H1 (cell line): Measurements from ENCODE around the gene ATP9B. TPM values are rescaled to one million over a fixed set of nuclear protein-coding genes. Genes with fewer than 3 reads are reported as not detected.

Experiments used
- CTCF ChIA-PET: fragments of 300-600 bp; sonication (Branson Sonifier 250); formaldehyde crosslinking; loops from one replicate; lab custom pipeline; 2021; ENCODE audit not compliant: partially characterized antibody; lab: Charles Lee
- POLR2A ChIA-PET: fragments of 300-600 bp; sonication (Branson Sonifier 250); formaldehyde crosslinking; loops from one replicate; lab custom pipeline; 2021; ENCODE audit warnings: inconsistent platforms; ENCODE audit not compliant: partially characterized antibody; lab: Charles Lee
- DNase-seq, 2 experiments: peaks; one replicate each; pipeline versions ENCODE4 v3.0.0 to v3.0.0-alpha.2; 2010 to 2022; ENCODE audit warnings: low spot score in 2 of 2, low read depth in 1 of 2, mixed read lengths in 1 of 2
- FAIRE-seq: peaks from 2 replicates; lab custom pipeline; 2011; peaks lifted over from hg19 to GRCh38; lab: Jason Lieb, UNC
- H2AFZ ChIP-seq: 2 replicates; pipeline ENCODE4 v1.8.1; 2012; ENCODE audit warnings: low read length, inconsistent platforms
- H2AK5ac ChIP-seq: 2 replicates; pipeline ENCODE4 v1.6.1; 2013; ENCODE audit warnings: low read depth, low read length
- H2BK120ac ChIP-seq: replicated peaks from 2 replicates; pipeline ENCODE3; 2013; ENCODE audit warnings: low read depth, low read length, inconsistent platforms
- H2BK12ac ChIP-seq: 2 replicates; pipeline ENCODE4 v1.6.1; 2013; ENCODE audit warnings: low read depth, low read length
- H2BK15ac ChIP-seq: 2 replicates; pipeline ENCODE4 v1.6.1; 2013; ENCODE audit warnings: low read length
- H2BK20ac ChIP-seq: 2 replicates; pipeline ENCODE4 v1.6.1; 2013; ENCODE audit warnings: low read length
- H2BK5ac ChIP-seq: 2 replicates; pipeline ENCODE4 v1.6.1; 2013; ENCODE audit warnings: low read depth, low read length
- H3K14ac ChIP-seq: 2 replicates; pipeline ENCODE4 v1.6.1; 2013; ENCODE audit warnings: inconsistent platforms; ENCODE audit not compliant: insufficient read length
- H3K18ac ChIP-seq: 2 replicates; pipeline ENCODE4 v1.6.1; 2013; ENCODE audit warnings: low read length; ENCODE audit errors: extremely low read depth
- H3K23ac ChIP-seq: 2 replicates; pipeline ENCODE4 v1.6.1; 2013; ENCODE audit warnings: inconsistent platforms; ENCODE audit not compliant: insufficient read length
- H3K23me2 ChIP-seq: 2 replicates; pipeline ENCODE4 v1.6.1; 2013; ENCODE audit warnings: low read depth, low read length
- H3K27ac ChIP-seq: 2 replicates; pipeline ENCODE4 v1.6.1; 2011; ENCODE audit warnings: low read depth, low read length, inconsistent platforms
- H3K27me3 ChIP-seq, 4 experiments: replicated peaks in 1 of 4; 1 replicate in 1 of 4; 2 replicates in 3 of 4; pipeline versions ENCODE4 v1.6.1 to v1.8.1; 2011 to 2013; ENCODE audit warnings: low read length in 3 of 4, mild to moderate bottlenecking in 3 of 4, inconsistent platforms in 2 of 4, mixed read lengths in 2 of 4, moderate library complexity in 1 of 4; ENCODE audit not compliant: control insufficient read depth in 3 of 4, insufficient read depth in 3 of 4; ENCODE audit errors: extremely low read depth in 1 of 4
- H3K36me3 ChIP-seq, 4 experiments: 2 replicates each; pipeline versions ENCODE4 v1.6.1 to v1.8.1; 2011 to 2013; ENCODE audit warnings: mild to moderate bottlenecking in 4 of 4, low read length in 3 of 4, moderate library complexity in 2 of 4, control low read depth in 1 of 4, inconsistent platforms in 1 of 4; ENCODE audit not compliant: insufficient read depth in 4 of 4, control insufficient read depth in 2 of 4
- H3K4ac ChIP-seq: replicated peaks from 2 replicates; pipeline ENCODE3; 2013; ENCODE audit warnings: low read length, low read depth, mixed read lengths, inconsistent platforms; ENCODE audit not compliant: insufficient read length
- H3K4me1 ChIP-seq, 4 experiments: replicated peaks in 1 of 4; 1 replicate in 1 of 4; 2 replicates in 3 of 4; pipeline versions ENCODE4 v1.6.1 to v1.8.1; 2011 to 2013; ENCODE audit warnings: low read length in 3 of 4, inconsistent platforms in 2 of 4, mixed read lengths in 1 of 4; ENCODE audit not compliant: insufficient read depth in 4 of 4, control insufficient read depth in 3 of 4
- H3K4me2 ChIP-seq, 2 experiments: 2 replicates each; pipeline versions ENCODE4 v1.6.1 to v1.8.1; 2011 to 2013; ENCODE audit warnings: low read depth in 2 of 2, low read length in 2 of 2, control low read depth in 1 of 2, inconsistent platforms in 1 of 2, mild to moderate bottlenecking in 1 of 2; ENCODE audit not compliant: insufficient read depth in 1 of 2
- H3K4me3 ChIP-seq, 4 experiments: fragments of 200-600, 300-600 bp in 1 of 4; sonication (generic), shearing (Covaris generic), sonication (Bioruptor Twin) in 1 of 4; 2 replicates each; pipeline versions ENCODE4 v1.5.1 to v1.8.1; 2011 to 2016; ENCODE audit warnings: low read length in 4 of 4, low read depth in 3 of 4, control low read depth in 2 of 4, inconsistent platforms in 2 of 4, mild to moderate bottlenecking in 2 of 4, mixed read lengths in 1 of 4, moderate library complexity in 1 of 4; ENCODE audit not compliant: insufficient read depth in 2 of 4; ENCODE audit errors: extremely low read depth in 1 of 4
- H3K56ac ChIP-seq: replicated peaks from 2 replicates; pipeline ENCODE3; 2013; ENCODE audit warnings: low read depth, mild to moderate bottlenecking, mixed read lengths, low read length, inconsistent platforms; ENCODE audit not compliant: insufficient read length
- H3K79me1 ChIP-seq: 2 replicates; pipeline ENCODE4 v1.6.1; 2013; ENCODE audit warnings: low read depth, low read length, control low read depth
- H3K79me2 ChIP-seq, 2 experiments: 2 replicates each; pipeline versions ENCODE4 v1.6.1 to v1.8.1; 2012 to 2013; ENCODE audit warnings: low read length in 2 of 2, mild to moderate bottlenecking in 2 of 2, inconsistent platforms in 1 of 2; ENCODE audit not compliant: insufficient read depth in 2 of 2, control insufficient read depth in 1 of 2
- H3K9ac ChIP-seq, 4 experiments: replicated peaks in 1 of 4; 1 replicate in 1 of 4; 2 replicates in 3 of 4; pipeline versions ENCODE4 v1.6.1 to v1.8.1; 2011 to 2013; ENCODE audit warnings: low read depth in 3 of 4, low read length in 3 of 4, control low read depth in 2 of 4, mild to moderate bottlenecking in 2 of 4, moderate library complexity in 2 of 4, inconsistent platforms in 1 of 4; ENCODE audit errors: extremely low read depth in 1 of 4
- H3K9me3 ChIP-seq, 2 experiments: 2 replicates each; pipeline versions ENCODE4 v1.6.1 to v1.8.1; 2012 to 2013; ENCODE audit warnings: mild to moderate bottlenecking in 2 of 2, moderate library complexity in 2 of 2, control low read depth in 1 of 2, inconsistent platforms in 1 of 2, low read depth in 1 of 2, low read length in 1 of 2, mixed read lengths in 1 of 2; ENCODE audit not compliant: insufficient read depth in 2 of 2
- H4K20me1 ChIP-seq, 2 experiments: replicated peaks in 1 of 2; 2 replicates each; pipeline versions ENCODE3 to v1.8.1; 2011 to 2013; ENCODE audit warnings: inconsistent platforms in 2 of 2, low read length in 2 of 2, mild to moderate bottlenecking in 1 of 2; ENCODE audit not compliant: insufficient read depth in 2 of 2, control insufficient read depth in 1 of 2
- H4K5ac ChIP-seq: 2 replicates; pipeline ENCODE4 v1.6.1; 2013; ENCODE audit warnings: low read length, low read depth, mixed read lengths, inconsistent platforms; ENCODE audit not compliant: insufficient read length
- H4K8ac ChIP-seq: 2 replicates; pipeline ENCODE4 v1.8.0; 2013; ENCODE audit warnings: mild to moderate bottlenecking, moderate library complexity, low read length, inconsistent platforms; ENCODE audit not compliant: insufficient read depth; ENCODE audit errors: extremely low read depth
- H4K91ac ChIP-seq: replicated peaks from 2 replicates; pipeline ENCODE3; 2013; ENCODE audit warnings: low read length, mixed read lengths, inconsistent platforms; ENCODE audit not compliant: insufficient read length
- CEBPB ChIP-seq: IDR thresholded peaks from 2 replicates; pipeline ENCODE4 v1.6.1; 2012; ENCODE audit warnings: low read depth, low read length
- FOSL1 ChIP-seq: IDR thresholded peaks from 2 replicates; pipeline ENCODE4 v1.6.1; 2011; ENCODE audit warnings: mild to moderate bottlenecking, low read depth, low read length, moderate library complexity; ENCODE audit not compliant: insufficient read depth
- JUND ChIP-seq: IDR thresholded peaks from 2 replicates; pipeline ENCODE4 v1.6.1; 2011; ENCODE audit warnings: mild to moderate bottlenecking, improper control_type of control experiment, low read length
- KDM1A ChIP-seq: fragments of 200-600, 300-600 bp; sonication (generic); IDR thresholded peaks from 2 replicates; pipeline ENCODE4 v1.7.1; 2016; ENCODE audit warnings: mild to moderate bottlenecking, low read length, borderline replicate concordance
- KDM5A ChIP-seq: fragments of 200-600 bp; IDR thresholded peaks from 2 replicates; pipeline ENCODE4 v1.7.1; 2012; ENCODE audit warnings: mild to moderate bottlenecking, low read length, inconsistent platforms, mixed read lengths
- POLR2AphosphoS5 ChIP-seq: IDR thresholded peaks from 2 replicates; pipeline ENCODE4 v1.6.1; 2011; ENCODE audit warnings: low read depth, low read length
- POU5F1 ChIP-seq: IDR thresholded peaks from 2 replicates; pipeline ENCODE4 v1.6.1; 2011; ENCODE audit warnings: low read depth, mild to moderate bottlenecking, low read length, moderate library complexity
- RBBP5 ChIP-seq: IDR thresholded peaks from 2 replicates; pipeline ENCODE4 v1.7.1; 2012; ENCODE audit warnings: low read depth, mild to moderate bottlenecking, inconsistent platforms, low read length, moderate library complexity, borderline replicate concordance
- RXRA ChIP-seq: IDR thresholded peaks from 2 replicates; pipeline ENCODE4 v1.6.1; 2011; ENCODE audit warnings: low read depth, mild to moderate bottlenecking, low read length, moderate library complexity; ENCODE audit not compliant: insufficient read depth
- SP1 ChIP-seq: IDR thresholded peaks from 2 replicates; pipeline ENCODE4 v1.6.1; 2011; ENCODE audit warnings: low read depth, low read length
- SRF ChIP-seq: IDR thresholded peaks from 2 replicates; pipeline ENCODE4 v1.6.1; 2011; ENCODE audit warnings: mild to moderate bottlenecking, low read depth, low read length, moderate library complexity
- TAF7 ChIP-seq: optimal IDR thresholded peaks from 2 replicates; pipeline ENCODE3; 2011; ENCODE audit warnings: low read depth, mild to moderate bottlenecking, inconsistent platforms, low read length, moderate library complexity, borderline replicate concordance
- TEAD4 ChIP-seq: IDR thresholded peaks from 2 replicates; pipeline ENCODE4 v1.6.1; 2012; ENCODE audit warnings: low read depth, low read length, inconsistent platforms, mixed read lengths
- USF2 ChIP-seq: IDR thresholded peaks from 2 replicates; pipeline ENCODE4 v1.6.1; 2011; ENCODE audit warnings: low read length, improper control_type of control experiment
- WGBS, 2 experiments: shearing (Covaris generic) in 1 of 2; methylation state at CpG; one replicate each; pipeline versions ENCODE4 v1.1.6 to v1.1.7; 2013 to 2015; ENCODE audit warnings: low lambda C conversion rate in 2 of 2, mixed read lengths in 2 of 2, inconsistent platforms in 1 of 2, low coverage in 1 of 2, missing lambda C conversion rate in 1 of 2; ENCODE audit not compliant: insufficient replicate concordance in 2 of 2, insufficient coverage in 1 of 2, insufficient read length in 1 of 2; ENCODE audit errors: extremely low coverage in 1 of 2, missing lambda C conversion rate in 1 of 2; 5-methylcytosine and 5-hydroxymethylcytosine counted together
- polyA plus RNA-seq, 7 experiments: library from polyadenylated mRNA; depleted of rRNA in 3 of 7; stranded (reverse) in 5 of 7; unstranded in 2 of 7; fragments of >200 nt in 5 of 7; fragments of 200-250 nt in 2 of 7; gene quantifications; 1 replicate in 5 of 7; 2 replicates in 1 of 7; 4 replicates in 1 of 7; pipeline versions ENCODE4 v1.2.1 to v1.2.3, GENCODE V29; 2011 to 2013; ENCODE audit warnings: missing spikeins in 2 of 7, mixed read lengths in 2 of 7
- total RNA-seq: library from RNA; stranded (reverse); fragmentation: NEBNext Ultra II Directional; extraction: Animal tissue kit (Norgen Biotek cat#: 25700); gene quantifications from 2 replicates; pipeline ENCODE4 v1.2.1, GENCODE V29; 2021

The ATP9B gene
- total and polyA plus RNA-seq, 2 of the 8 experiments (the other 6 are each of a cell fraction or from before 2014, with no cell fraction given), result 15.1 to 21.7 TPM

- H3K56ac ChIP-seq, result no peak overlapping the region
- no peaks in the 10 kb centered on the region for H4K20me1 ChIP-seq
- H2BK120ac ChIP-seq, result no peak overlapping the region
- H2AK5ac ChIP-seq, result no peak overlapping the region
- H3K23ac ChIP-seq, result no peak overlapping the region
- H4K91ac ChIP-seq, result no peak overlapping the region
- no peak overlapping the region for H3K4me2 ChIP-seq
- ChIA-PET POLR2A (no interaction called here), CTCF (no interaction called here)
- H2BK12ac ChIP-seq, result no peak overlapping the region
- no peak overlapping the region for H2BK5ac ChIP-seq
- H3K79me1 ChIP-seq, result no peaks in the 10 kb centered on the region
- no peak overlapping the region for H3K4ac ChIP-seq
- no peaks in the 10 kb centered on the region for H3K79me2 ChIP-seq
- no peak overlapping the region for H3K9ac ChIP-seq
- 0 out of 4 replicates have a peak, but pooled peaks cover 0 to 5% of the 10 kb centered on the region in 2 experiments for H3K9me3 ChIP-seq
- H3K4me3 ChIP-seq, result no peak overlapping the region
- no peak overlapping the region for H2BK15ac ChIP-seq
- H3K36me3 ChIP-seq, result no peaks in the 10 kb centered on the region
- H3K23me2 ChIP-seq, result no peaks in the 10 kb centered on the region
- no peaks in the 10 kb centered on the region for H3K4me1 ChIP-seq
- no peak overlapping the region for H2AFZ ChIP-seq
- DNase-seq (no peak), FAIRE-seq (no peak)
- WGBS, 2 experiments, result 90% methylated on average over 8 of the region's 9 CpGs; no CpG with 5 or more reads in 1 of the 2 experiments
- no peak overlapping the region for H2BK20ac ChIP-seq
- H4K5ac ChIP-seq, result no peak overlapping the region
- no peaks in the 10 kb centered on the region for H3K27me3 ChIP-seq
- no peak overlapping the region for H4K8ac ChIP-seq
- H3K14ac ChIP-seq, result no peak overlapping the region
- H3K18ac ChIP-seq, result no peak overlapping the region
- no peak overlapping the region for H3K27ac ChIP-seq
- no peak for TF ChIP-seq SRF
- no peak for TF ChIP-seq POLR2AphosphoS5
- TF ChIP-seq KDM5A, result no peak
- TF ChIP-seq USF2, result no peak
- TF ChIP-seq RBBP5, result no peak
- no peak for TF ChIP-seq CEBPB
- no peak for TF ChIP-seq TEAD4
- TF ChIP-seq POU5F1, result no peak
- no peak for TF ChIP-seq SP1
- TF ChIP-seq JUND, result no peak
- no peak for TF ChIP-seq KDM1A
- TF ChIP-seq FOSL1, result no peak
- TF ChIP-seq RXRA, result no peak
- TF ChIP-seq TAF7, result no peak
These were observed 12.3 kb upstream of the ATP9B start for GRCh38 chr18:79056827-79057367.
